ENCODE results near the gene MYOM1.
A peak's percentile ranks its signal among the peaks of the same experiment; 100 is the strongest.

MYOM1 gene

DNA sequence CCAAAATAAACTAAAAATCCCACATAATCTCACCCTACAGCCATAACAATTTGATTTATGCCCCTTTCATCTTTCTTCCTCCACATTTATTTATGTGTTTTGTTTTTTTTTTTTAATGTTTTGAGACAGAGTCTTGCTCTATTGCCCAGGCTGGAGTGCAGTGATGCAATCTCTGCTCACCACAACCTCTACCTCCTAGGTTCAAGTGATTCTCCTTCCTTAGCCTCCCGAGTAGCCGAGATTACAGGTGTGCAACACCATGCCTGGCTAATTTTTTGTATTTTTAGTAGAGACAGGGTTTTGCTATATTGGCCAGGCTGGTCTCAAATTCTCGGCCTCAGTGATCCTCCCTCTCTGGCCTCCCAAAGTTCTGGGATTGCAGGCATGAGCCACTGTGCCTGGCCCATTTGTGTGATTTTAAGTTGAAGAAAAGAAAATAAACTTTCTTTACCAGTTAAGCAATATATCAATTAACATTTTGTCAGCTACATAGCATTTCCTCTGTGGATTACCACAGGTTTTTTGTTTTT lies 170.9 kb downstream of the MYOM1 start:
- TF ChIP-seq, protein P1, sequence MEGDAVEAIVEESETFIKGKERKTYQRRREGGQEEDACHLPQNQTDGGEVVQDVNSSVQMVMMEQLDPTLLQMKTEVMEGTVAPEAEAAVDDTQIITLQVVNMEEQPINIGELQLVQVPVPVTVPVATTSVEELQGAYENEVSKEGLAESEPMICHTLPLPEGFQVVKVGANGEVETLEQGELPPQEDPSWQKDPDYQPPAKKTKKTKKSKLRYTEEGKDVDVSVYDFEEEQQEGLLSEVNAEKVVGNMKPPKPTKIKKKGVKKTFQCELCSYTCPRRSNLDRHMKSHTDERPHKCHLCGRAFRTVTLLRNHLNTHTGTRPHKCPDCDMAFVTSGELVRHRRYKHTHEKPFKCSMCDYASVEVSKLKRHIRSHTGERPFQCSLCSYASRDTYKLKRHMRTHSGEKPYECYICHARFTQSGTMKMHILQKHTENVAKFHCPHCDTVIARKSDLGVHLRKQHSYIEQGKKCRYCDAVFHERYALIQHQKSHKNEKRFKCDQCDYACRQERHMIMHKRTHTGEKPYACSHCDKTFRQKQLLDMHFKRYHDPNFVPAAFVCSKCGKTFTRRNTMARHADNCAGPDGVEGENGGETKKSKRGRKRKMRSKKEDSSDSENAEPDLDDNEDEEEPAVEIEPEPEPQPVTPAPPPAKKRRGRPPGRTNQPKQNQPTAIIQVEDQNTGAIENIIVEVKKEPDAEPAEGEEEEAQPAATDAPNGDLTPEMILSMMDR (conservative IDR thresholded peaks at IDR 0.05; ENCODE audit: low read depth, low read length) = no peak
- no peak overlapping the region for H3K4me3 ChIP-seq (ENCODE audit: low read depth, low read length)
- DNase-seq (ENCODE audit: low read depth) = no peak

DNA sequence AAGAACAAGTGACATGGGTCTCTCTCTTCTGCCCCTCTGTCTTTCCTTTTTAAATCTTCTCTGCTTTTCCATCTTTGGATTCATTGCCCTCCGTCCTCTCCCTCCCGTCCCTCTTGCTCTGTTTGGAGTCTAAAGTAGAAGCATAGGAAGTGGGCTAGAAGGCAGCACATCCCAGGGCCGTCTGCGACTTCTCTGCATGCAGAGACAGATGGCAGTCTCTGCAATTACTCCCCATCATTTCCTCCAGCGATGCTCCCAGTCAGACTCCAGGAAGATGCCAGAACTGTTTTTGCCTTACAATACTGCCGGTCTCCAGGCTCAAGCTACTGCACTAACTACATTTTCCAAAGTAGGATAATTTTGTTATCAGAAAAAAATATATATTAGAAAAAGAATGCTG lies 171.6 kb downstream of the MYOM1 start:
- TF ChIP-seq, protein P1 (conservative IDR thresholded peaks at IDR 0.05; ENCODE audit: low read depth, low read length) = no peak
- no peak overlapping the region for H3K4me3 ChIP-seq (ENCODE audit: low read depth, low read length)
- DNase-seq (ENCODE audit: low read depth) = no peak

DNA sequence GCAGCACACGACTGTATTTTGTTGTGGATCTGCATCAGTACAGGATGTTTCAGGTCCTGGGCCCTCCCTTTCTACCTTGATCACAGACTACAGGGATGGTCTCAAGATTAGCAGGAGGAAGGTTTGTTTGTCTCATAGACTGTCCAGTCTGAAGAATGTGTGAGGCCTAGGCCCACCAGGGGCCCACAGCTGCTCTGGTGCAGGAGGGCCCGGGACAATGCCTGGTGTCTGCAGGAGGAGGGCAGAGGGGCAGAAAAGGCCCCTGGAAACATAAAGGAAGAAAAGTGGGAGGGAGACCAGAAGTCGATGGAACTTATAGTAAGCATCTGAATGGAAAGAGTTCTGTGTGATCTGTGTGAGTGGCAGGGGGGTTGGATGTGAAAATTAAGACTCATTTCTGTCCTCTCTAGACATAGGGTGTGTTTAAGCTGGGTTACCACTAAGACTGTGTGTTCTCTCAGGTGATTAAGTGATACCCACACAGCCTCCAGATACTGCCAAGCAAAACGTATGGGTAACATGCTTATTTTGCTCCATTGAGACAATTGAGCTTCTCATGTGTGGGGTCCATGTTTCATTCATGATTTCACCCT lies 173.5 kb downstream of the MYOM1 start:
- no peak for DNase-seq (ENCODE audit: low read depth)
- TF ChIP-seq, protein P1 (conservative IDR thresholded peaks at IDR 0.05; ENCODE audit: low read depth, low read length) = no peak
- H3K4me3 ChIP-seq (ENCODE audit: low read depth, low read length) = no peak overlapping the region

DNA sequence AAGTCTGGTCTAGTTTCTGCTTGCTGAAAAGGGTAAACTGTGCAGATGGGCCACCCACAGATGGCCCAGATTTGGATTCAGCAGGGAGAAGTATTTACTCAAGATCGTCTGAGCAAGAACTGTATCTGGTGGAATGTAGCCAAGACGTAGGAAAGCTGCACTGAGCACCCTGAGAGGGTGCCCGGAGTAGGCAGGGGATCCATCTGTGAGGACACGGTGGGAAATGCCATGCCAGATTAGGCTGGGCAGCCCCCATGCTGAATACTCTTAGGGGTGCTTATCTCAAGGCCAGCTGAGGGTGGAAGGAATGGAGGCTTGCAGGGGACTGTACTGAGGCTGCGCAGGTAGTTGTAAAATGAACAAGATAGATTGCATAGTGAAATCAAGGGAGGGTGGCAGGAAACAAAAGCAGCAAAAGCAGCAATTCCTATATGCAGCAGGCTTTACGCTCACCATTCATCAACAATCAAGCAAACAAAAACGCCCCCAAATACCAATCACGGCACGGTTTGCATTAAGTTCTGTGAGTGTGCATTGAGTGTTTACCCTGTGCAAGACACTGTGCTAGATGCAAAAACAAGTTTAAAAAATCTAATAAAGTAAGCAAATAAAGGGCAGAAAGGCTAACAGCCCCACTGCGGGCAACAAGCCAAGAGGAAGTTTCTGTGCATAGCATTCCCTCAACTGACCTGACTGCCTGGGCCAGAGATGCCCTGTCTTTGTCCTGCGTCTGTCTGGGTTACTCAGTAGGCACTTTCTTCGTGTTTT lies 174.7 kb downstream of the MYOM1 start:
- TF ChIP-seq, protein P1 (conservative IDR thresholded peaks at IDR 0.05; ENCODE audit: low read depth, low read length) = no peak
- DNase-seq (ENCODE audit: low read depth) = peak; percentile 30
- H3K4me3 ChIP-seq (ENCODE audit: low read depth, low read length) = no peak overlapping the region

DNA sequence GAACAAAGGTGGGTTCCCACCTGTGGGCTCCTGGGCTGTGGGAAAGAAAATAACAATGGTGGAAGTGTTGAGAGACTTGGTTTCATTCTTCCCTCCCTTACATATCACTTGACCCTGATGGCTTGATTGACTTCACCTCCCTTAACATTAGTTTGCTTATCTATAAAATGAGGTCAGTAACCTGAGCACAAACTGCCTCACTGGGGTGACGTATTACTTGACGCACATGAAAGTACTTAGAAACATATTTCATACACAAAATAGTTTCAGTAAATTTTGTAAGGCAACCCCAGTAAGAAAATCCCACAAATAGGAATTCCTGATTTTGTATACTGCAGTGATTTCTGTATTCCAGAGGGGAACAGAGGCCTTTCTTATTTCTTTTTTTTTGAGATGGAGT lies 177.4 kb downstream of the MYOM1 start:
- H3K4me3 ChIP-seq (ENCODE audit: low read depth, low read length) = no peak overlapping the region
- TF ChIP-seq, protein P1 (conservative IDR thresholded peaks at IDR 0.05; ENCODE audit: low read depth, low read length) = no peak
- no peak for DNase-seq (ENCODE audit: low read depth)

DNA sequence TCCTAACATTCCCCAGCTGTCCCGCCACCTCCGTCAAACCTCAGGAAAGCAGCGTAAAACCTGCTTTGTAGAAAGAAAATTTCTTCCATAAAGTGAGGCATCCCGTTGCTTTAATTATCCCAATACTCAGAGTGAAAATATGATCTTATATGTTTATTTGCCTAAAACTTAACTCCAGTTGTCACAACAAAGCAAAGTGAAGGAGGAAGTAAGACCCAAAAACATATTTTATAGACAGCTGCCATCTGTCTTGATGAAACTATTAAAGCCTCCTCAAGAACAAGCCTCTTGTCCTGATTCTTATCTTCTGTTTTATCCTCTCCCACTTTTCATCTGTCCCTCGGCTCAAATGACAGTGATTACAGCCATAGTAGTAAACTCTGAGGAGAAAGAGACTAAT lies 177.9 kb downstream of the MYOM1 start:
- no peak overlapping the region for H3K4me3 ChIP-seq (ENCODE audit: low read depth, low read length)
- no peak for DNase-seq (ENCODE audit: low read depth)
- TF ChIP-seq, protein P1 (conservative IDR thresholded peaks at IDR 0.05; ENCODE audit: low read depth, low read length) = no peak

Measured in choroid plexus epithelial cell (primary cell).